ENCODE measurements around the gene MCTP2. TPM values are rescaled to one million over a fixed set of nuclear protein-coding genes. Genes with fewer than 3 reads are reported as not detected.

The MCTP2 gene
- total RNA-seq, 1 donor from 2014 or later = 0.35 TPM

DNA sequence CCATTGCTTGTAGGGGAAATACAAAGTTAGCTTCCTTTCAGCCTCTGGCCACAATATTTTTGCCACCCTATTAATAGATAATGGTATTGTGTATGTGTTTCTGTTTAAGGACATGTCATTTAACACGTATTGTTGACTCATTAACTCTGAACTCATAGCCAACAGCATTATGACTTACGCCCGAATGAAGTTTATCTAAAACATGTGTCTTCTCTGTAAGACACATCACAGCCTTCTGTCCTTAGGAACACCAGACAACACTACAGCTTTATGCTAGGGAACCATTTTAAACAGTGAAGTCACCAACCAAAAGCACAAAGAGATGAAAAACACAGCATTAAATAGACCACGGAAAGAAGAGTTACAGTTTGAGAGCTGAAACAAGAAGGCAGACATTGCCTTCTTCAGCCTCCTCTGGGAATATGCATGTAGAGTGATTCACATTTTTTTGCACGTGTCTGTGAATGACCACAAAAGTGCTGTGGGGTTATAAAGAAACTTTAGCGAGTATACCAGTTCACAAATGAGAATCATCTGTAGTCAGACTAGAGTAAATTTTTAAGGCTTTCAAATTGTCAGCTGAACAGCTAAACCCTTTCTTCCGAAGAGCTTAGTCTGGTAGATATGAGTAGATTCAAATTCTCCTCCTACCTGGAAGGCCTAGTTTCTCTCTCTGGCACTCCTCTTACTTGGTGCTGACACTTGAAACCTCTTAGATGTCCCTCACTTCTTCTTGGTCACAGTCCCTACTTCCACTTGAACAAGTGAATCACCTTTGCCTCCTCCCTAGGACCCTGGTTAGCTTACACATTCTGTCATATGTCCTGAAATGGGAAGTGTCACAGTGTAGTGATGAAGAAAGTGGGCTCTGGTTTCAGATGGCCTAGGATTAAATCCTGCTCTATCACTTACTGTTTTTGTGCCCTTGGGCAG is 32.2 kb downstream of the MCTP2 start:
- no peaks in the 10 kb centered on the region for H3K36me3 Mint-ChIP-seq (ENCODE audit: low read depth)
- H3K9me3 Mint-ChIP-seq = no peaks in the 10 kb centered on the region
- TF ChIP-seq, protein P1, sequence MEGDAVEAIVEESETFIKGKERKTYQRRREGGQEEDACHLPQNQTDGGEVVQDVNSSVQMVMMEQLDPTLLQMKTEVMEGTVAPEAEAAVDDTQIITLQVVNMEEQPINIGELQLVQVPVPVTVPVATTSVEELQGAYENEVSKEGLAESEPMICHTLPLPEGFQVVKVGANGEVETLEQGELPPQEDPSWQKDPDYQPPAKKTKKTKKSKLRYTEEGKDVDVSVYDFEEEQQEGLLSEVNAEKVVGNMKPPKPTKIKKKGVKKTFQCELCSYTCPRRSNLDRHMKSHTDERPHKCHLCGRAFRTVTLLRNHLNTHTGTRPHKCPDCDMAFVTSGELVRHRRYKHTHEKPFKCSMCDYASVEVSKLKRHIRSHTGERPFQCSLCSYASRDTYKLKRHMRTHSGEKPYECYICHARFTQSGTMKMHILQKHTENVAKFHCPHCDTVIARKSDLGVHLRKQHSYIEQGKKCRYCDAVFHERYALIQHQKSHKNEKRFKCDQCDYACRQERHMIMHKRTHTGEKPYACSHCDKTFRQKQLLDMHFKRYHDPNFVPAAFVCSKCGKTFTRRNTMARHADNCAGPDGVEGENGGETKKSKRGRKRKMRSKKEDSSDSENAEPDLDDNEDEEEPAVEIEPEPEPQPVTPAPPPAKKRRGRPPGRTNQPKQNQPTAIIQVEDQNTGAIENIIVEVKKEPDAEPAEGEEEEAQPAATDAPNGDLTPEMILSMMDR (conservative IDR thresholded peaks at IDR 0.05) = no peak
- peaks cover 11% of the 10 kb centered on the region for H3K4me1 Mint-ChIP-seq
- no peaks in the 10 kb centered on the region for H3K27me3 Mint-ChIP-seq (ENCODE audit: low read depth)
- no peak overlapping the region for H3K4me3 Mint-ChIP-seq
- no peak for DNase-seq (ENCODE audit: low read depth, low spot score)
- H3K27ac Mint-ChIP-seq (ENCODE audit: unreplicated experiment) = no peak overlapping the region

DNA sequence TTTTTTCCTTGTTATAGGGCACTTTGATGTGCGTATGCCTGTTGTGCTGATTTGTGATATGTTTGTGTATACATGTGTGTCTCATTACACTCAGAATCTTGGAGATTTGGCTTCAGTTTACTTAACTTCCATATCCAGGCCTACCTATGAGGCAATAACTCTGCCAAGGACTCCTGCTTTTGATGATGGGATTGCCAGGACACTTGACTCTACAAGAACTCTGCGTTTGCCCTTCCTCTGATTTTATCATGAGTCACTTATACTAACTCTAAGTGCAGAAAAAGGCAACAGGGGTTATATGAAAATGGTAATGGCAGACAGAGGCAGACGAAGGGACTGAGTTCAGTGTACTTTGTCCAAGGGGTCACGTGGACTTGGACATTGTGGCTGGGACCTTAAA is 33.6 kb downstream of the MCTP2 start:
- Mint-ChIP-seq H3K27ac (ENCODE audit: unreplicated experiment) (no peak overlapping the region), H3K36me3 (ENCODE audit: low read depth) (no peaks in the 10 kb centered on the region), H3K4me1 (peaks cover 11% of the 10 kb centered on the region), H3K4me3 (no peak overlapping the region), H3K27me3 (ENCODE audit: low read depth) (no peaks in the 10 kb centered on the region), H3K9me3 (no peaks in the 10 kb centered on the region)
- no peak for DNase-seq (ENCODE audit: low read depth, low spot score)
- TF ChIP-seq, protein P1 (conservative IDR thresholded peaks at IDR 0.05) = no peak

DNA sequence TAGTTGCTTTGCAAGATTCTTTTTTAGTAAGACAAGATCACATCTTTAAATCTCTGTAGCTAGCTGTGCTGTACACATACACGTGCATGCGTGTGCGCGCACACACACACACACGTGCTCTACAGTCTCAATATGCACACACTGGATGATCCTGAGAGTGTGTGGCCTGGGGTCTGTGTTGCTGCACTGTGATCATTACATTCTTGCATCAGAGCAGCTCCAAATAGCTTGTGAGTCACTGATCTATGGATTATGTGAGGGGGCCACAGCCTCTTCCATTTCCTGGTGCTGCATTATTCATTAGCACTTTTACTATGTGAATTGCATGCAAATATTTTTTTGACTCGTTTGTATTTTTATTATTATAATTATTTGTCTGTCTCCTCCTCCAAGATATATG is 34.6 kb downstream of the MCTP2 start:
- Mint-ChIP-seq H3K4me1 (peaks cover 11% of the 10 kb centered on the region), H3K27me3 (ENCODE audit: low read depth) (no peaks in the 10 kb centered on the region), H3K27ac (ENCODE audit: unreplicated experiment) (no peak overlapping the region), H3K4me3 (no peak overlapping the region), H3K36me3 (ENCODE audit: low read depth) (no peaks in the 10 kb centered on the region), H3K9me3 (no peaks in the 10 kb centered on the region)
- TF ChIP-seq, protein P1 (conservative IDR thresholded peaks at IDR 0.05) = no peak
- no peak for DNase-seq (ENCODE audit: low read depth, low spot score)

DNA sequence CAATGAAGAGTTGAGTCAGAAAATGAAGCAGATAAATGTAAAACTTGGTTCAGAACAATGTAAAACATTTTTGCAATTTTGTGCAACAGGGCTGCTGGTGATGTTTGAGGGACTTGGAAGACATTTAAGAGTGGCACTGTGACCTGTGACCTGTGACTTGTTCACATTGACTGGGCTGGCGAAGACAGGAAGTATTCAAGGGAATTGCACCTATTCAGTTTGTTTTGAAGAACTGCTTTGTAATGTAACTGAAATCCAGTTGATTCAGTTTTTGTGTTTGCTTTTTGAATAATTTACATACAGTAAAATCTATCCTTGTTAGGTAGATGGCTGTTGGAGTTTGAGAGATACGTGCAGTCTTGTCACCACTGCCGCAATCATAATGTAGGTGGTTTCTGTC is 35.4 kb downstream of the MCTP2 start:
- Mint-ChIP-seq H3K36me3 (ENCODE audit: low read depth) (no peaks in the 10 kb centered on the region), H3K4me3 (no peak overlapping the region), H3K27me3 (ENCODE audit: low read depth) (no peaks in the 10 kb centered on the region), H3K4me1 (peaks cover 11% of the 10 kb centered on the region), H3K27ac (ENCODE audit: unreplicated experiment) (no peak overlapping the region), H3K9me3 (no peaks in the 10 kb centered on the region)
- TF ChIP-seq, protein P1 (conservative IDR thresholded peaks at IDR 0.05) = no peak
- DNase-seq (ENCODE audit: low read depth, low spot score) = no peak

DNA sequence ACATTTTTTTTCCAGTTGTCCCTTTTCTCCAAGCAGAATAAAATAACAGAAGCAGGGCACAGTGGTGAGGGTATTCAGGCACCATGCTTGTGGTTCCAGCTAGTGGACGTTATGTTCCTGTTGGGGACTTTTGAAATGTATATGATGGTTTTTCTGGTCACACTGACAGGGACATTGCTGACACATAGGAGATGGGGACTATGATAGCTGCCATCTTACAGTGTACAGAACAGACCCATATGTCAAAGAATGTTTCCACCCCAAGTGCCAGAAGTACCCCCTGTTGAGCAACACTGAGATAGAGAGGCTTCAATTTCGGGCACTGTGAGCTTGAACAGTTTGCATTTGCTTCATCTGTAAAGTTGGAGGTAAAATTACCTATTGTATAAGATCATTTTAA is 38.6 kb downstream of the MCTP2 start:
- Mint-ChIP-seq H3K4me1 (peaks cover 11% of the 10 kb centered on the region), H3K27me3 (ENCODE audit: low read depth) (no peaks in the 10 kb centered on the region), H3K9me3 (no peaks in the 10 kb centered on the region), H3K4me3 (no peak overlapping the region), H3K27ac (ENCODE audit: unreplicated experiment) (no peak overlapping the region), H3K36me3 (ENCODE audit: low read depth) (no peaks in the 10 kb centered on the region)
- no peak for DNase-seq (ENCODE audit: low read depth, low spot score)
- TF ChIP-seq, protein P1 (conservative IDR thresholded peaks at IDR 0.05) = no peak

Data from neural crest cell (in vitro differentiated cells).